HEK293 (cell line): ENCODE results near the gene SYDE2.

ENCODE experiments used
- GFI1B ChIP-seq: fragments of 450-650 bp; formaldehyde crosslinking; IDR thresholded peaks from 2 replicates; pipeline ENCODE4 v1.5.1; 2016; ENCODE audit warnings: missing biosample characterization, missing genetic modification characterization
- REPIN1 ChIP-seq: fragments of 450-650 bp; formaldehyde crosslinking; IDR thresholded peaks from 2 replicates; pipeline ENCODE4 v1.5.1; 2017; ENCODE audit warnings: missing biosample characterization, missing genetic modification characterization, low read depth
- SCRT2 ChIP-seq: fragments of 450-650 bp; formaldehyde crosslinking; IDR thresholded peaks from 2 replicates; pipeline ENCODE4 v1.5.1; 2016; ENCODE audit warnings: missing biosample characterization, missing genetic modification characterization
- SP2 ChIP-seq: fragments of 450-650 bp; formaldehyde crosslinking; IDR thresholded peaks from 2 replicates; pipeline ENCODE4 v1.5.1; 2016; ENCODE audit warnings: missing biosample characterization, missing genetic modification characterization
- ZNF221 ChIP-seq: fragments of 450-650 bp; formaldehyde crosslinking; IDR thresholded peaks from 2 replicates; pipeline ENCODE4 v1.5.1; 2017; ENCODE audit warnings: missing biosample characterization, missing genetic modification characterization, borderline replicate concordance
- TF ChIP-seq, protein P1 (sequence below): fragments of 450-650 bp; formaldehyde crosslinking; IDR thresholded peaks from 2 replicates; pipeline ENCODE4 v1.5.1; 2016; ENCODE audit warnings: missing biosample characterization, missing genetic modification characterization
- TF ChIP-seq, protein P2 (sequence below): fragments of 450-650 bp; formaldehyde crosslinking; IDR thresholded peaks from 2 replicates; pipeline ENCODE4 v1.5.1; 2016; ENCODE audit warnings: missing biosample characterization, missing genetic modification characterization
- TF ChIP-seq, protein P3 (sequence below): fragments of 450-650 bp; formaldehyde crosslinking; IDR thresholded peaks from 2 replicates; pipeline ENCODE4 v1.5.1; 2017; ENCODE audit warnings: missing biosample characterization, missing genetic modification characterization

DNA sequence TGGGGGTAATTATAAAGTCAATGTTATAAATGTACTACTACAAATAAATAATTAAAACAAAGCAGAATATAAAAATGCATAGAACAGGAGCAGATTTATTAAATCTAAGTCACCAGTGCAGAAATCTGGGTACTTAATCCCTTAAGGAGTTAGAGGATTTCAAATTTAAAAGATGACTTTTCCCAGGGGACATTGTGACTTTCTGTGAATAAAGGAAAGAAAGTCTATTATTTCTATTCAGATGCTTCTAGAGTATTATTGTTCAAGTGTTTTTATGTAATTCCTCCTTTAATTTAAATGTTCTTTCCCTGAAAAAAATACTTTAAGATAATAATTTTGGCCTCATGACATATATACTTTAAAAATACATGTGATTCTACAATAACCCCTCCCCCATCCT, 43.4 kb downstream of the SYDE2 start:
- TF ChIP-seq, protein P1, sequence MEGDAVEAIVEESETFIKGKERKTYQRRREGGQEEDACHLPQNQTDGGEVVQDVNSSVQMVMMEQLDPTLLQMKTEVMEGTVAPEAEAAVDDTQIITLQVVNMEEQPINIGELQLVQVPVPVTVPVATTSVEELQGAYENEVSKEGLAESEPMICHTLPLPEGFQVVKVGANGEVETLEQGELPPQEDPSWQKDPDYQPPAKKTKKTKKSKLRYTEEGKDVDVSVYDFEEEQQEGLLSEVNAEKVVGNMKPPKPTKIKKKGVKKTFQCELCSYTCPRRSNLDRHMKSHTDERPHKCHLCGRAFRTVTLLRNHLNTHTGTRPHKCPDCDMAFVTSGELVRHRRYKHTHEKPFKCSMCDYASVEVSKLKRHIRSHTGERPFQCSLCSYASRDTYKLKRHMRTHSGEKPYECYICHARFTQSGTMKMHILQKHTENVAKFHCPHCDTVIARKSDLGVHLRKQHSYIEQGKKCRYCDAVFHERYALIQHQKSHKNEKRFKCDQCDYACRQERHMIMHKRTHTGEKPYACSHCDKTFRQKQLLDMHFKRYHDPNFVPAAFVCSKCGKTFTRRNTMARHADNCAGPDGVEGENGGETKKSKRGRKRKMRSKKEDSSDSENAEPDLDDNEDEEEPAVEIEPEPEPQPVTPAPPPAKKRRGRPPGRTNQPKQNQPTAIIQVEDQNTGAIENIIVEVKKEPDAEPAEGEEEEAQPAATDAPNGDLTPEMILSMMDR (tag by site-specific recombination): no peak
- TF ChIP-seq, protein P2, sequence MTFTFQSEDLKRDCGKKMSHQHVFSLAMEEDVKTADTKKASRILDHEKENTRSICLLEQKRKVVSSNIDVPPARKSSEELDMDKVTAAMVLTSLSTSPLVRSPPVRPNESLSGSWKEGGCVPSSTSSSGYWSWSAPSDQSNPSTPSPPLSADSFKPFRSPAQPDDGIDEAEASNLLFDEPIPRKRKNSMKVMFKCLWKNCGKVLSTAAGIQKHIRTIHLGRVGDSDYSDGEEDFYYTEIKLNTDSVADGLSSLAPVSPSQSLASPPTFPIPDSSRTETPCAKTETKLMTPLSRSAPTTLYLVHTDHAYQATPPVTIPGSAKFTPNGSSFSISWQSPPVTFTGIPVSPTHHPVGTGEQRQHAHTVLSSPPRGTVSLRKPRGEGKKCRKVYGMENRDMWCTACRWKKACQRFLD (tag by site-specific recombination): no peak
- TF ChIP-seq ZNF221 (tag by site-specific recombination) (no peak), REPIN1 (no peak), SP2 (no peak), GFI1B (tag by site-specific recombination) (no peak), SCRT2 (tag by site-specific recombination) (no peak)
- TF ChIP-seq, protein P3, sequence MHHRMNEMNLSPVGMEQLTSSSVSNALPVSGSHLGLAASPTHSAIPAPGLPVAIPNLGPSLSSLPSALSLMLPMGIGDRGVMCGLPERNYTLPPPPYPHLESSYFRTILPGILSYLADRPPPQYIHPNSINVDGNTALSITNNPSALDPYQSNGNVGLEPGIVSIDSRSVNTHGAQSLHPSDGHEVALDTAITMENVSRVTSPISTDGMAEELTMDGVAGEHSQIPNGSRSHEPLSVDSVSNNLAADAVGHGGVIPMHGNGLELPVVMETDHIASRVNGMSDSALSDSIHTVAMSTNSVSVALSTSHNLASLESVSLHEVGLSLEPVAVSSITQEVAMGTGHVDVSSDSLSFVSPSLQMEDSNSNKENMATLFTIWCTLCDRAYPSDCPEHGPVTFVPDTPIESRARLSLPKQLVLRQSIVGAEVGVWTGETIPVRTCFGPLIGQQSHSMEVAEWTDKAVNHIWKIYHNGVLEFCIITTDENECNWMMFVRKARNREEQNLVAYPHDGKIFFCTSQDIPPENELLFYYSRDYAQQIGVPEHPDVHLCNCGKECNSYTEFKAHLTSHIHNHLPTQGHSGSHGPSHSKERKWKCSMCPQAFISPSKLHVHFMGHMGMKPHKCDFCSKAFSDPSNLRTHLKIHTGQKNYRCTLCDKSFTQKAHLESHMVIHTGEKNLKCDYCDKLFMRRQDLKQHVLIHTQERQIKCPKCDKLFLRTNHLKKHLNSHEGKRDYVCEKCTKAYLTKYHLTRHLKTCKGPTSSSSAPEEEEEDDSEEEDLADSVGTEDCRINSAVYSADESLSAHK (tag by site-specific recombination): no peak
